Gastrocnemius medialis (tissue), 4 donors: ENCODE data around the gene LRMDA. TPM values are rescaled to one million over a fixed set of nuclear protein-coding genes. Genes with fewer than 3 reads are reported as not detected.

Experiments used
- ATAC-seq, 2 donors: fragments of 150-250 bp; one replicate each; pipeline ENCODE4 v1.9.1; 2016
- DNase-seq, 2 donors: peaks; one replicate each; pipeline ENCODE4 v3.0.0-alpha.2; 2019
- H3K27ac ChIP-seq, 4 donors: fragments of 200-600 bp; sonication (generic); 1 replicate in 1 of 4; 2 replicates in 3 of 4; pipeline ENCODE4 v1.5.1; 2016 to 2018; ENCODE audit warnings: mild to moderate bottlenecking in 2 of 4, moderate library complexity in 1 of 4
- H3K27me3 ChIP-seq, 3 donors: fragments of 200-600 bp; sonication (generic) in 2 of 3; 1 replicate in 1 of 3; 2 replicates in 2 of 3; pipeline versions ENCODE4 v1.5.1 to v1.6.0; 2016 to 2019; ENCODE audit warnings: mild to moderate bottlenecking in 1 of 3, moderate library complexity in 1 of 3
- H3K36me3 ChIP-seq, 2 donors: fragments of 200-600 bp; sonication (generic) in 1 of 2; one replicate each; pipeline ENCODE4 v1.5.1; 2017 to 2018
- H3K4me1 ChIP-seq, 2 donors: fragments of 200-600 bp; sonication (generic) in 1 of 2; one replicate each; pipeline ENCODE4 v1.5.1; 2016 to 2017; ENCODE audit warnings: mild to moderate bottlenecking in 2 of 2
- H3K4me3 ChIP-seq, 4 donors: fragments of 200-600 bp; sonication (generic) in 3 of 4; 1 replicate in 1 of 4; 2 replicates in 3 of 4; pipeline ENCODE4 v1.5.1; 2016 to 2019; ENCODE audit warnings: mild to moderate bottlenecking in 2 of 4
- H3K9me3 ChIP-seq, 3 donors: fragments of 200-600 bp; sonication (generic) in 2 of 3; 1 replicate in 1 of 3; 2 replicates in 2 of 3; pipeline ENCODE4 v1.5.1; 2016 to 2019
- CTCF ChIP-seq, 5 experiments: fragments of 450-650 bp in 3 of 5; fragments of 200-600 bp in 2 of 5; sonication (generic) in 2 of 5; IDR thresholded peaks in 4 of 5; conservative IDR thresholded peaks in 1 of 5; 1 replicate in 4 of 5; 2 replicates in 1 of 5; pipeline ENCODE4 v1.5.1; 2016 to 2019; ENCODE audit warnings: antibody characterized with exemption in 5 of 5, mild to moderate bottlenecking in 3 of 5, moderate library complexity in 3 of 5
- POLR2A ChIP-seq, 2 donors: fragments of 450-650 bp; IDR thresholded peaks; one replicate each; pipeline ENCODE4 v1.6.1; 2017; ENCODE audit warnings: antibody characterized with exemption in 2 of 2, mild to moderate bottlenecking in 2 of 2, moderate library complexity in 2 of 2
- in situ Hi-C, 4 donors: fragments of 200-750 bp; cut with MboI; loops; one replicate each; pipeline versions ENCODE4 v1.15.0 to v1.8.0; 2017; ENCODE audit warnings: low sequenced_read_pairs in 4 of 4
- intact Hi-C: fragments of 100-400 bp; cut with DNase I; formaldehyde crosslinking; loops from one replicate; pipeline ENCODE4 v1.15.1; 2023; ENCODE audit warnings: low total_unique reads
- total RNA-seq, 4 donors: library from RNA; depleted of rRNA; stranded (reverse); fragments of >200 nt; gene quantifications; one replicate each; pipeline versions ENCODE4 v1.1.0 to v1.2.3, GENCODE V29; 2016

LRMDA gene
- total RNA-seq, 4 donors from 2014 or later, result 0.80 to 4.5 (median 1.4) TPM

- H3K36me3 ChIP-seq, result no peaks in the 10 kb centered on the region
- DNase-seq (no peak), ATAC-seq (no peak)
- no peak overlapping the region for H3K4me3 ChIP-seq
- in situ Hi-C loops (no loop called here), intact Hi-C loops (no loop called here)
- no peaks in the 10 kb centered on the region for H3K27me3 ChIP-seq
- no peaks in the 10 kb centered on the region for H3K9me3 ChIP-seq
- H3K4me1 ChIP-seq, result peaks cover 6 to 7% of the 10 kb centered on the region in 2 donors
- no peak overlapping the region for H3K27ac ChIP-seq
- no peak for TF ChIP-seq CTCF (IDR thresholded peaks at IDR 0.05 in 4 of 5, conservative IDR thresholded peaks at IDR 0.05 in 1 of 5)
- no peak for TF ChIP-seq POLR2A (IDR thresholded peaks at IDR 0.05)
Measured at GRCh38 chr10:75606203-75606779, 174.9 kb downstream of the LRMDA start.

- no peak for ATAC-seq
- Histone ChIP-seq H3K27me3 (no peaks in the 10 kb centered on the region), H3K27ac (no peak overlapping the region), H3K36me3 (no peaks in the 10 kb centered on the region), H3K4me1 (peaks cover 10 to 19% of the 10 kb centered on the region in 2 donors), H3K9me3 (no peaks in the 10 kb centered on the region), H3K4me3 (no peak overlapping the region)
- TF ChIP-seq POLR2A (IDR thresholded peaks at IDR 0.05) (no peak), CTCF (IDR thresholded peaks at IDR 0.05 in 4 of 5, conservative IDR thresholded peaks at IDR 0.05 in 1 of 5) (no peak)
- no peak for DNase-seq
- in situ Hi-C loops, result no loop called here
- intact Hi-C loops, result no loop called here
Measured at GRCh38 chr10:75607576-75607975, 176.2 kb downstream of the LRMDA start.

- in situ Hi-C loops, result no loop called here
- no peaks in the 10 kb centered on the region for H3K9me3 ChIP-seq
- DNase-seq, result no peak
- H3K36me3 ChIP-seq, result no peaks in the 10 kb centered on the region
- H3K27me3 ChIP-seq, result no peaks in the 10 kb centered on the region
- no peak for ATAC-seq
- intact Hi-C loops, result no loop called here
- peaks cover 10 to 23% of the 10 kb centered on the region in 2 donors for H3K4me1 ChIP-seq
- no peak for TF ChIP-seq POLR2A (IDR thresholded peaks at IDR 0.05)
- no peak for TF ChIP-seq CTCF (IDR thresholded peaks at IDR 0.05 in 4 of 5, conservative IDR thresholded peaks at IDR 0.05 in 1 of 5)
- no peak overlapping the region for H3K4me3 ChIP-seq
- no peak overlapping the region for H3K27ac ChIP-seq
Measured at GRCh38 chr10:75610183-75610582, 178.8 kb downstream of the LRMDA start.

GRCh38 chr10:75611172-75611992, 180.0 kb downstream of the LRMDA start:
- ATAC-seq, result peak in 1 of 2 donors; percentile 39
- no peak overlapping the region for H3K4me3 ChIP-seq

More at GRCh38 chr10:75611172-75611992, 180.0 kb downstream of the LRMDA start:
- Histone ChIP-seq H3K27me3 (no peaks in the 10 kb centered on the region), H3K27ac (no peak overlapping the region), H3K36me3 (no peaks in the 10 kb centered on the region), H3K9me3 (no peaks in the 10 kb centered on the region), H3K4me1 (peaks cover 7 to 19% of the 10 kb centered on the region in 2 donors)
- in situ Hi-C loops (no loop called here), intact Hi-C loops (no loop called here)
- TF ChIP-seq POLR2A (IDR thresholded peaks at IDR 0.05) (no peak), CTCF (IDR thresholded peaks at IDR 0.05 in 4 of 5, conservative IDR thresholded peaks at IDR 0.05 in 1 of 5) (no peak)
- DNase-seq, result no peak
